ENCODE data around the gene MBNL1. TPM values are rescaled to one million over a fixed set of nuclear protein-coding genes. Genes with fewer than 3 reads are reported as not detected.

MBNL1 gene
- total RNA-seq, 6 experiments from 2014 or later = 49.9 to 89.6 (median 63.2) TPM

DNA sequence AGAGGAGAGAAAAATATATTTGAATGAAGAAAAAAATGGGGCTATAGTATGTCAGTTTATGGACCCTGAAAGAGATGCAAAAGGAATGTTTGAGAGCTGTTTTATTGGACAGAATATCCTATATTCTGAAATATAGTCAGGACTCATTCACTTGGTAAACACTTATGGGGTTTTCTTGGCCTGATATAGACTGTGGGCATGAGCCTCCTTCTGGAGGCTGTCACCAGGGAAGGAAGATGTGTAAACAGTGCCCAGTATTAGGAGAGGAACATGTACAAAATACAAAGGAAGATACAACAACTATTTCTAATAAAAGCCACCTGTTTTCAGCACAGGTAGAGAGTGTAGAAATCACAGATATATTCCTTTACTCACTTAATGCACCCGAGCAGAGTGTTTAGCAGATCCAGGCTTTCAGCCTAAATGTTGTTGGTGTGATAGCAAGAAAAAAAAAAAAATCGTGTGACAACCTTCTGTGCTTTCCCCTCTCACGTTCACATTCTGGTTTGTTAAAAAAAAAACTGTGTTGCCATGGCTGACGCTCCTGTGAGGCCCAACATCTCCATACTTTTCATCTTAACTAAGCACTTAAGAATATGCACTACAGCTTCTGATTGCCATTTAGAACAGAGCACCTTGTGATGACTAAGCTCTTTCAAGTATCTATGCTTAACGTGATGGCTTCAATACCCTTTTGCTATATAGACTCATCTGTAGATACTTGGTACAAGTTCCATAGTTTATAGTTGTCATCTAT, 134.1 kb downstream of the MBNL1 start:
- WGBS (ENCODE audit: insufficient coverage, low coverage, low lambda C conversion rate, missing lambda C conversion rate) = 63% methylated on average over 5 of the region's 5 CpGs
- ATAC-seq (peak in 3 of 4 donors; percentile 14 to 36 (median 22)), DNase-seq (no peak)
- H3K27ac ChIP-seq = no peak overlapping the region
- H3K27me3 ChIP-seq = no peaks in the 10 kb centered on the region
- no peak overlapping the region for H3K4me3 ChIP-seq
- TF ChIP-seq POLR2A (IDR thresholded peaks at IDR 0.05) = no peak
- intact Hi-C loops (cut with DNase I) = no loop called here
- H3K9me3 ChIP-seq = no peaks in the 10 kb centered on the region
- peaks cover 0 to 46% (median 10%) of the 10 kb centered on the region in 4 donors for H3K4me1 ChIP-seq
- H3K36me3 ChIP-seq = no peaks in the 10 kb centered on the region

DNA sequence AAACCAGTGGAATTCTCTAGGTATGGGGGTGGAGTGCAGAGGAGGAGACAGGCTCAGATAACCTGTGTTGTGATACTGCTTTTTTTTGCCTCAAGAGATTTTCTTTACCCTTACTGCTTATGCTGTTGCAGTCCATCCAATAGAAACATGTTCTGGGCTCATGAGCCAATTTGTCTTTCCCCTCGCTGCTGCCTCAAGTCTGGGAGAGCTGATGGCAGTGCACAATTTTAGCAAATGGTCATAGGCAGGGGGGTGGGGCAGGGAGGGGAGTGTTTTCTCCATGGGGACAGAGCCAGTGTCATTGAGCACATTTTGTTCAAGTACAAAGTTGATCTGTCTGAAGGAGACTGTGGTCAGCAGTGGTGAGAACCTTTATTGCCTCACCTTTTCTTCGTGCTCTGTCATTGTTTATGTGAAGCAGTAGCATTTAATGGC, 134.9 kb downstream of the MBNL1 start:
- Histone ChIP-seq H3K4me3 (no peak overlapping the region), H3K9me3 (no peaks in the 10 kb centered on the region), H3K27ac (no peak overlapping the region), H3K4me1 (peaks cover 0 to 46% (median 10%) of the 10 kb centered on the region in 4 donors), H3K27me3 (no peaks in the 10 kb centered on the region), H3K36me3 (no peaks in the 10 kb centered on the region)
- TF ChIP-seq POLR2A (IDR thresholded peaks at IDR 0.05) (no peak), CTCF (IDR thresholded peaks at IDR 0.05) (no peak)
- WGBS (ENCODE audit: insufficient coverage, low coverage, low lambda C conversion rate, missing lambda C conversion rate) = 63% methylated on average over 2 of the region's 2 CpGs
- no peak for DNase-seq
- ATAC-seq = peak in 3 of 4 donors; percentile 54 to 75 (median 62)
- intact Hi-C loops (cut with DNase I) = no loop called here

- Histone ChIP-seq H3K27me3 (no peaks in the 10 kb centered on the region), H3K27ac (no peak overlapping the region), H3K4me3 (no peak overlapping the region), H3K4me1 (peaks cover 0 to 40% (median 10%) of the 10 kb centered on the region in 4 donors), H3K36me3 (no peaks in the 10 kb centered on the region), H3K9me3 (no peaks in the 10 kb centered on the region)
- no peak for TF ChIP-seq CTCF (IDR thresholded peaks at IDR 0.05)
- TF ChIP-seq POLR2A (IDR thresholded peaks at IDR 0.05) = no peak
- ATAC-seq (no peak), DNase-seq (no peak)
- intact Hi-C loops (cut with DNase I) = no loop called here
- 100% methylated on average over 1 of the region's 1 CpG for WGBS (ENCODE audit: insufficient coverage, low coverage, low lambda C conversion rate, missing lambda C conversion rate)
Observed at GRCh38 chr3:152404976-152405375, 136.2 kb downstream of the MBNL1 start.

- no peak overlapping the region for H3K4me3 ChIP-seq
- TF ChIP-seq CTCF (IDR thresholded peaks at IDR 0.05) (no peak), POLR2A (IDR thresholded peaks at IDR 0.05) (no peak)
- no peaks in the 10 kb centered on the region for H3K27me3 ChIP-seq
- peaks cover 0 to 33% (median 6%) of the 10 kb centered on the region in 4 donors for H3K4me1 ChIP-seq
- ATAC-seq (peak in 2 of 4 donors; percentile 30 to 63), DNase-seq (no peak)
- H3K27ac ChIP-seq = no peak overlapping the region
- intact Hi-C loops (cut with DNase I) = no loop called here
- no peaks in the 10 kb centered on the region for H3K9me3 ChIP-seq
- 62% methylated on average over 3 of the region's 3 CpGs for WGBS (ENCODE audit: insufficient coverage, low coverage, low lambda C conversion rate, missing lambda C conversion rate)
- no peaks in the 10 kb centered on the region for H3K36me3 ChIP-seq
Observed at GRCh38 chr3:152405915-152406802, 137.4 kb downstream of the MBNL1 start.
